BLaER1 (cell line): Measurements from ENCODE around the gene MYLK3.

ENCODE experiments used
- H3K27ac ChIP-seq: shearing (Covaris generic); formaldehyde crosslinking; 2 replicates; pipeline ENCODE4 v1.8.1; 2022
- H3K27me3 ChIP-seq: shearing (Covaris generic); formaldehyde crosslinking; 2 replicates; pipeline ENCODE4 v1.8.1; 2022
- H3K36me3 ChIP-seq: shearing (Covaris generic); formaldehyde crosslinking; 2 replicates; pipeline ENCODE4 v1.8.1; 2022
- H3K4me1 ChIP-seq: shearing (Covaris generic); formaldehyde crosslinking; 2 replicates; pipeline ENCODE4 v1.8.1; 2022
- H3K4me2 ChIP-seq: shearing (Covaris generic); formaldehyde crosslinking; 2 replicates; pipeline ENCODE4 v1.8.1; 2022
- H3K4me3 ChIP-seq: shearing (Covaris generic); formaldehyde crosslinking; 2 replicates; pipeline ENCODE4 v1.8.1; 2022
- H3K9ac ChIP-seq: shearing (Covaris generic); formaldehyde crosslinking; 2 replicates; pipeline ENCODE4 v1.8.1; 2022
- H3K9me3 ChIP-seq: shearing (Covaris generic); formaldehyde crosslinking; 2 replicates; pipeline ENCODE4 v1.8.1; 2022
- H4K20me1 ChIP-seq: shearing (Covaris generic); formaldehyde crosslinking; 2 replicates; pipeline ENCODE4 v1.8.1; 2022
- Cebpa-rat ChIP-seq: shearing (Covaris generic); IDR thresholded peaks from 2 replicates; pipeline ENCODE4 v1.8.1; 2022

Gene MYLK3

DNA sequence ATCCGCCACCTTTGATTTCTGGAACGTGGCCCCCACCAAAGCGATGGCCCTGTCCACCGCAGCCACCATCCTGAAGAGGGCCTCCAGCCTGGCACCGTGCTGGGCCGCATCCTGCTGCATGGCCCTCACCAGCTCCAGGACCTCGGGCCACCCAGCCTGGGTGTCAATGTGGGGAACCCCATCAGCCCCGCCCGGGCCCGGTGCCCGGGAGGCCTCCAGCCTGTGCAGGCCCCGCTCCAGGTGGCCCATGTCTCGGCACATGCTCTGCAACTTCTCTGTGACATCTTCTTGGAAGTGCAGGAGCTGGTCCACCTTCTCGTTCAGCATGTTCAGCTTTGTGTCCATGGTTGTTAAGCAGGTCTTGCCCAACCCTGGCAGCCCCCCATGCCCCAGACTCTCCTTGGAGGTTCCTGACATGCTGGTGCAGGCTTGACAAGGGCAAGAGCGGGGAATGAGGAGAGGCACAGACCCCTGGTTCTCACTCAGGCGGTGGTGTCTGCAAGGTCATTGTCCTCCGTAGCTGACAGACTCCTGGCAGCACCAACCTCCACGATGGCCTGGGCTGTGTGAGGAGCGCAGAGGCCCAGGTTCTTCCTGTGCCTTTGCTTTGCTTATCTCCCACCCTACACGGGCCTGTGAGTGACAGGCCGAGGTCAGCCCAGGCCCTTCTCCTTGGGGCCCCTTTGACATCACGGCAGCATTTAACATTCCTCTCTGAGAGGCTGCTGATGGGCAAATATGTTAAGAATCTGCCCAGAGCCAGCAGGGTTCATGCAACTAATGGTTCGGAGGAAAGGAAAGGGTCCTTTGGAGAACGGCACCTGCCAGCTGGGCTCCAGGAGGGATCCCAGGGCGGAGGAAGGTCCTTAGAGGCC, at the start of gene MYLK3:
Gene MYLK3, minus strand, starts transcription at position 568 of the 875 bp plus-strand sequence. Its CDS starts 151 bp downstream, at position 417.
- Histone ChIP-seq H3K9me3 (no peaks in the 10 kb centered on the region), H3K9ac (peak within 1 kb of the TSS; percentile 22; the same call in 1 of the 2 replicates)

DNA sequence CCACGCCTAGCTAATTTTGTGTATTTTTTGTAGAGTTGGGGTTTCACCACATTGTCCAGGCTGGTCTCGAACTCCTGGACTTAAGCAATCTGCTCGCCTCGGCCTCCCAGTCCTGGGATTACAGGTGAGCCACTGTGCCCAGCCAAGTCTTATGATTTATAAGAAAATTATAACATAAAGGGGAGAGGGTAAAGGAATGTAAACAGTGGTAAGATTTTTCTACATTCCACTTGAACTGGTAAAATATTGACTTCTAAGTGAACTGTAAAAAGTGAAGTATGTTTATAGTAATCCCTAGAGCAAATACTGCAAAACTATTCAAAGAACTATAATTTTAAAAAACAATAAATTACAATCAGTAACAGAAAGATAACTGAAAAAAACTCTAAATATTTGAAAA, 49.4 kb upstream of the MYLK3 start:
- peaks cover 54% of the 10 kb centered on the region for H3K36me3 ChIP-seq
- H3K9ac ChIP-seq: no peak overlapping the region
- no peaks in the 10 kb centered on the region for H3K27me3 ChIP-seq
- H3K9me3 ChIP-seq: peaks cover 43% of the 10 kb centered on the region
- no peak for TF ChIP-seq Cebpa-rat
- 0 out of 2 replicates have a peak, but pooled peaks cover 4% of the 10 kb centered on the region for H4K20me1 ChIP-seq
- no peaks in the 10 kb centered on the region for H3K4me1 ChIP-seq
- no peak overlapping the region for H3K4me3 ChIP-seq
- H3K27ac ChIP-seq: no peak overlapping the region
- H3K4me2 ChIP-seq: no peak overlapping the region

More for the DNA sequence above, at the start of gene MYLK3:
- Histone ChIP-seq H3K4me2 (peak within 1 kb of the TSS; percentile 68), H3K36me3 (no peaks in the 10 kb centered on the region), H3K27me3 (no peaks in the 10 kb centered on the region), H3K4me3 (no peak within 1 kb of the TSS), H3K27ac (peak within 1 kb of the TSS; percentile 57), H4K20me1 (no peaks in the 10 kb centered on the region), H3K4me1 (peaks cover 62% of the 10 kb centered on the region)
- TF ChIP-seq Cebpa-rat: no peak

DNA sequence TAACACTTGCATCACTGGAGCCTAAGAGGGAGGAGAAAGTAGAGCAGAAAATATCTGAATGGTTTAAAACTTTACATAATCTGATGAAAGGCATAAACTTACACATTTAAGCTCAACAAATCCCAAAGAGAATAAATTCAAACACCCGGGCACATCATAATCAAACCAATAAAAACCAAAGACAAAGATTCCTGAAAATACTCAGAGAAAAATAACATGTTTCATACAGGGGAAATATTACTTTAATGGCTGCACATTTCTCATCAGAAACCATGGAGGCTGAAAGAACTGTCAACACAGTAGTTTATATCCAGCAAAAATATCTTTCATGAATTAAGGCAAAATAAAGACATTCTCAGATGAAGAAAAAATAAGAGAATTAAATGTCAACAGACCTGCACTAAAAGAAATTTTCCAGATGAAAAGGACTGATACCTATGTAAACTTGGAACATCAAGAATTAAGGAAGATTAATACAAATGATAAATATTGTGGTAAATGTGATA, 48.7 kb upstream of the MYLK3 start:
- Histone ChIP-seq H3K27ac (no peak overlapping the region), H4K20me1 (0 out of 2 replicates have a peak, but pooled peaks cover 4% of the 10 kb centered on the region), H3K4me1 (no peaks in the 10 kb centered on the region), H3K27me3 (no peaks in the 10 kb centered on the region), H3K9ac (no peak overlapping the region), H3K4me2 (no peak overlapping the region), H3K4me3 (no peak overlapping the region), H3K9me3 (peaks cover 43% of the 10 kb centered on the region), H3K36me3 (peaks cover 52% of the 10 kb centered on the region)
- TF ChIP-seq Cebpa-rat: no peak

DNA sequence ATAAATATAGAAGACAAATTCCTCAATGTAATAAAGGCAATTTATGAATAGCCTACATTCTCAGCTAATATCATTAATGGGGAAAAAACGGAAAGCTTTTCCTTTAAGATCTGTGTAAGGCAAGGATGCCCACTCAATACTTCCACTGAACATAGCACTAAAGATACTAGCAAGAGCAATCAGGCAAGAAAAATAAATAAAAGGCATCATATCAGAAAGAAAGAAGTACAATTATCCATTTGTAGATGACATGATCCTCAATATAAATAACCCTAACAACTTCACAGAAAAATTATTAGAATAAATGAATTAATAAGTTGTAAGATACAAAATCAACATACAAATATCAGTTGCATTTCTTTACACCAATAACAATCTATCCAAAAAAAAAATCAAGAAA, 45.7 kb upstream of the MYLK3 start:
- H3K4me1 ChIP-seq: no peaks in the 10 kb centered on the region
- no peak overlapping the region for H3K4me3 ChIP-seq
- no peak overlapping the region for H3K4me2 ChIP-seq
- H4K20me1 ChIP-seq: no peaks in the 10 kb centered on the region
- TF ChIP-seq Cebpa-rat: no peak
- no peaks in the 10 kb centered on the region for H3K27me3 ChIP-seq
- H3K9me3 ChIP-seq: peaks cover 43% of the 10 kb centered on the region
- H3K27ac ChIP-seq: no peak overlapping the region
- peaks cover 45% of the 10 kb centered on the region for H3K36me3 ChIP-seq
- no peak overlapping the region for H3K9ac ChIP-seq

DNA sequence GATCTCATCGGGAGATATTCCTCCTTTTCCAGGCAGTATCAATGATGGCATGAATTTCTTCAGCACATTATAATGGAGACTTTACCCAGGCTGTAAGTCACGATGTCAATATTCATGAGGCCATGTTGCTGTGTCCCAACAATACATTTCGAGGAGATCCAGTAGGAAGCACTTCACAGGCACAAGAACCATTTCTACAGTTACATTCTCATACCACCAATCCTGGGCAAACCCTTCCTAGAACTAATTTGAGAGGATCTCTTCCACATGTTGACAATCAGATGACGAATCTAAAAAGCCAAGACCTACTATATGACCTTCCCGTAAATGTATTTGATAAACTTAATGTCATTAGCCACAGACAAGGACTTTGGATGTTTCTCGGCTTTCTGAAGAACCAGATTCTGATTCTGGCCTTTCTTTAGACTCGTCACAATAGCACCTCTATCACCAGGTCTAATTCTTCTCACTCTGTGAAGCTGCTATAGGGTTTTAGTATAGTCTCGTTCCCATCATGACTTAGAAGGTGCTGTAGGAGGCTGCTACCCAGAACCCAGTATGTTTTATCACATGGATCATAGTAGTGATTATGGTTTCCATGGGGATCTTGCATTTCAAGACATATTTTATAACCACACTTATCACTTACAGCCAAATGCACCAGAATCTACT, 42.6 kb upstream of the MYLK3 start:
- no peaks in the 10 kb centered on the region for H4K20me1 ChIP-seq
- peaks cover 41% of the 10 kb centered on the region for H3K9me3 ChIP-seq
- H3K9ac ChIP-seq: no peak overlapping the region
- no peaks in the 10 kb centered on the region for H3K27me3 ChIP-seq
- H3K27ac ChIP-seq: no peak overlapping the region
- peak overlapping the region; percentile 83 for H3K4me2 ChIP-seq
- TF ChIP-seq Cebpa-rat: no peak
- peaks cover 24% of the 10 kb centered on the region for H3K4me1 ChIP-seq
- H3K36me3 ChIP-seq: peaks cover 23% of the 10 kb centered on the region
- peak overlapping the region; percentile 69; the same call in 1 of the 2 replicates for H3K4me3 ChIP-seq

DNA sequence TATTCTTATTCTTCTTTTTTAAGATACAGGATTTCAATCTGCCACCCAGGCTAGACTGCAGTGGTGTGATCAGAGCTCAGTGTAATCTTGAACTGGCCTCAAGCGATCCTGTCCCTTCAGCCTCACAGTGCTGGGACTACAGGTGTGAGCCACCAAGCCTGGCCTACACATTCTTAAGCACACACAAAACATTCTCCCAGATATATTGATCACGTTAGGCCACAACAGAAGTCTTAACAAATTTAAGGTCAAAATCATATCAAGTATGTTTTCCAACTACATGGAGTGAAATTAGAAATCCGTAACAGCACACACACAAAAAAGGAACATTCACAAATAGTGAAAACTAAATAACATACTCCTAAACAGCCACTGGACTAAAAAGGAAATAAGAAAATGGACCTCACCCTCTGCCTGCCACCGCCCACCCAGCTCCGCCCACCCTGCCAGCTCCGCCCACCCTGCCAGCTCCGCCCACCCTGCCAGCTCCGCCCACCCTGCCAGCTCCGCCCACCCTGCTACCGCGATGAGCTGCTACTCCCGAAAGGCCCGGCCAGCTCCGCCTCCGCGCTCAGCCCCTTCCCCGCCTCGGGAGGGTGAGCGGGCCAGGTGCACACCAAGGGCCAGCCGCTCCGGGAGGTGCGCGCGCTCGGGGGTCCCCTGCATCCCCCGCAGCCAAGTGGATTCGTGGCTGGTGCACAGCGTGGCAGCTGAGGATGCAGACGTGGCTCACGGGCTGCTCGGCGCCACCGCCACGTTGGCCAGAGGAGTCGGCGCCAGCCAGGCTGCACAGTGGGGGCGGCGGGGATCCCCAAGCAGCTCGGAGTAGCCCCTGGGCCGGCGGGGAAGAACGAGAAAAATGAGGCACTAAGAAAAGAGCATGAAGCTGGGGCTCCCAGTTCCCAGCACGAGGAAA, 41.6 kb upstream of the MYLK3 start:
- Histone ChIP-seq H3K9me3 (peaks cover 31% of the 10 kb centered on the region), H3K4me1 (peaks cover 34% of the 10 kb centered on the region)

GRCh38 chr16:46788891-46789474, 40.8 kb upstream of the MYLK3 start:
- no peak overlapping the region for H3K4me2 ChIP-seq
- peaks cover 24% of the 10 kb centered on the region for H3K9me3 ChIP-seq
- peaks cover 7% of the 10 kb centered on the region; the same call in 1 of the 2 replicates for H3K36me3 ChIP-seq
- peaks cover 42% of the 10 kb centered on the region for H3K4me1 ChIP-seq
- no peaks in the 10 kb centered on the region for H4K20me1 ChIP-seq
- H3K27me3 ChIP-seq: no peaks in the 10 kb centered on the region
- H3K9ac ChIP-seq: no peak overlapping the region
- no peak overlapping the region for H3K4me3 ChIP-seq
- TF ChIP-seq Cebpa-rat: no peak
- no peak overlapping the region for H3K27ac ChIP-seq

More for the DNA sequence above, 41.6 kb upstream of the MYLK3 start:
- Histone ChIP-seq H3K27me3 (no peaks in the 10 kb centered on the region), H3K27ac (peak overlapping the region; percentile 60), H4K20me1 (no peaks in the 10 kb centered on the region), H3K4me2 (peak overlapping the region; percentile 83), H3K4me3 (peak overlapping the region; percentile 69), H3K36me3 (peaks cover 13% of the 10 kb centered on the region; the same call in 1 of the 2 replicates), H3K9ac (peak overlapping the region; percentile 58)
- TF ChIP-seq Cebpa-rat: no peak

DNA sequence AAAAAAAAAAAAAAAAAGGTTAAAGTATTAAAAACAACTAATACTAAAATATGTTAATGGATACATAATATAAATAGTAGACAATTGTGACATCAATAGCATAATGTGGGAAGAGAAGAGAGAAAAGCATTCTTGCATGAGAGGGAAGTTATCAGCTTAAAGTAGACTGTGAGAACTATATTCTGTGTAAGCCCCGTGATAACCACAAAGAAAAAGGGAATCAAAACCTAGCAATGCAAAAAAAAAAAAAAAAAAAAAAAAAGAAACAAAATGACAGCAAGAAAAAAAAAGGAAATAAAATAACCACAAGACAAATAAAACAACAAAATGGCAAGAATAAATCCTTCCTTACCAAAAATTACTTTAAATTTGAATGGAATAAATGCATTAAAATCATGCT, 39.8 kb upstream of the MYLK3 start:
- Histone ChIP-seq H3K9me3 (peaks cover 15% of the 10 kb centered on the region), H3K9ac (no peak overlapping the region), H4K20me1 (no peaks in the 10 kb centered on the region), H3K4me3 (no peak overlapping the region), H3K27me3 (no peaks in the 10 kb centered on the region), H3K4me1 (peaks cover 42% of the 10 kb centered on the region), H3K27ac (no peak overlapping the region), H3K4me2 (peak overlapping the region; percentile 40; the same call in 1 of the 2 replicates), H3K36me3 (no peaks in the 10 kb centered on the region)
- TF ChIP-seq Cebpa-rat: no peak
